ENCODE measurements around the gene ACRV1. TPM values are rescaled to one million over a fixed set of nuclear protein-coding genes. Genes with fewer than 3 reads are reported as not detected.

Gene ACRV1
- total RNA-seq, 1 experiment from 2014 or later = not detected

- TF ChIP-seq CTCF (IDR thresholded peaks at IDR 0.05; ENCODE audit: unreplicated experiment) = no peak
Observed at GRCh38 chr11:125638315-125638714, 42.3 kb downstream of the ACRV1 start.

GRCh38 chr11:125637840-125638239 is 42.8 kb downstream of the ACRV1 start:
- TF ChIP-seq CTCF (IDR thresholded peaks at IDR 0.05; ENCODE audit: unreplicated experiment) = no peak
- DNase-seq = no peak
- Mint-ChIP-seq H3K4me3 (ENCODE audit: low read depth, unreplicated experiment) (no peak overlapping the region), H3K27ac (ENCODE audit: unreplicated experiment) (no peak overlapping the region), H3K36me3 (ENCODE audit: insufficient read depth, unreplicated experiment) (peaks cover 21% of the 10 kb centered on the region), H3K4me1 (ENCODE audit: low read depth, unreplicated experiment) (peaks cover 16% of the 10 kb centered on the region), H3K9me3 (ENCODE audit: low read depth, unreplicated experiment) (no peaks in the 10 kb centered on the region), H3K27me3 (ENCODE audit: unreplicated experiment) (no peaks in the 10 kb centered on the region)
- CTCF ChIA-PET = no interaction called here
- BruUV-seq (replicated peaks) = no TSS peak
- intact Hi-C loops (cut with micrococcal nuclease; ENCODE audit: unreplicated experiment) = no loop called here

More at GRCh38 chr11:125638315-125638714, 42.3 kb downstream of the ACRV1 start:
- H3K27ac Mint-ChIP-seq (ENCODE audit: unreplicated experiment) = peak overlapping the region; percentile 3
- BruUV-seq (replicated peaks) = no TSS peak
- H3K4me1 Mint-ChIP-seq (ENCODE audit: low read depth, unreplicated experiment) = peaks cover 16% of the 10 kb centered on the region
- H3K4me3 Mint-ChIP-seq (ENCODE audit: low read depth, unreplicated experiment) = no peak overlapping the region
- intact Hi-C loops (cut with micrococcal nuclease; ENCODE audit: unreplicated experiment) = no loop called here
- H3K36me3 Mint-ChIP-seq (ENCODE audit: insufficient read depth, unreplicated experiment) = peaks cover 21% of the 10 kb centered on the region
- no peaks in the 10 kb centered on the region for H3K27me3 Mint-ChIP-seq (ENCODE audit: unreplicated experiment)
- H3K9me3 Mint-ChIP-seq (ENCODE audit: low read depth, unreplicated experiment) = no peaks in the 10 kb centered on the region
- no peak for DNase-seq
- CTCF ChIA-PET = no interaction called here

GRCh38 chr11:125627236-125627910 is 53.3 kb downstream of the ACRV1 start:
- Mint-ChIP-seq H3K9me3 (ENCODE audit: low read depth, unreplicated experiment) (no peaks in the 10 kb centered on the region), H3K36me3 (ENCODE audit: insufficient read depth, unreplicated experiment) (peaks cover 24% of the 10 kb centered on the region), H3K4me3 (ENCODE audit: low read depth, unreplicated experiment) (peak overlapping the region; percentile 81), H3K27me3 (ENCODE audit: unreplicated experiment) (no peaks in the 10 kb centered on the region), H3K27ac (ENCODE audit: unreplicated experiment) (no peak overlapping the region), H3K4me1 (ENCODE audit: low read depth, unreplicated experiment) (peaks cover 17% of the 10 kb centered on the region)
- DNase-seq = no peak
- CTCF ChIA-PET = no interaction called here
- no TSS peak for BruUV-seq (replicated peaks)
- no peak for TF ChIP-seq CTCF (IDR thresholded peaks at IDR 0.05; ENCODE audit: unreplicated experiment)
- intact Hi-C loops (cut with micrococcal nuclease; ENCODE audit: unreplicated experiment) = loop anchor here (5.0 kb wide), 1 partner anchor 245 kb away; no protein-coding TSS in a partner anchor

- peaks cover 17% of the 10 kb centered on the region for H3K4me1 Mint-ChIP-seq (ENCODE audit: low read depth, unreplicated experiment)
- no peak for TF ChIP-seq CTCF (IDR thresholded peaks at IDR 0.05; ENCODE audit: unreplicated experiment)
- no peak for DNase-seq
- no peaks in the 10 kb centered on the region for H3K9me3 Mint-ChIP-seq (ENCODE audit: low read depth, unreplicated experiment)
- H3K27ac Mint-ChIP-seq (ENCODE audit: unreplicated experiment) = peak overlapping the region; percentile 78
- no peaks in the 10 kb centered on the region for H3K27me3 Mint-ChIP-seq (ENCODE audit: unreplicated experiment)
- BruUV-seq (replicated peaks) = no TSS peak
- H3K4me3 Mint-ChIP-seq (ENCODE audit: low read depth, unreplicated experiment) = peak overlapping the region; percentile 81
- H3K36me3 Mint-ChIP-seq (ENCODE audit: insufficient read depth, unreplicated experiment) = peaks cover 29% of the 10 kb centered on the region
- CTCF ChIA-PET = interaction anchor here (1.0 kb wide), 1 partner anchor 34 kb away, joined by 3 read pairs; the partner anchor contains the start of gene STT3A
- intact Hi-C loops (cut with micrococcal nuclease; ENCODE audit: unreplicated experiment) = loop anchor here (5.0 kb wide), 1 partner anchor 246 kb away; no protein-coding TSS in a partner anchor
Observed at GRCh38 chr11:125626288-125626950, 54.2 kb downstream of the ACRV1 start.

Data from Calu3 (cell line).